Choroid plexus epithelial cell (primary cell): ENCODE measurements around the gene DTD1.

Source experiments
- DNase-seq: peaks from one replicate; pipeline ENCODE4 v3.0.0-alpha.2; 2010; ENCODE audit warnings: low read depth
- H3K4me3 ChIP-seq: 2 replicates; pipeline ENCODE4 v1.5.1; 2011; ENCODE audit warnings: low read depth, mild to moderate bottlenecking, control low read depth, low read length, moderate library complexity
- CTCF ChIP-seq: conservative IDR thresholded peaks from 2 replicates; pipeline ENCODE4 v1.5.1; 2011; ENCODE audit warnings: low read depth, mild to moderate bottlenecking, control low read depth, inconsistent platforms, low read length, moderate library complexity

DTD1 gene

DNA sequence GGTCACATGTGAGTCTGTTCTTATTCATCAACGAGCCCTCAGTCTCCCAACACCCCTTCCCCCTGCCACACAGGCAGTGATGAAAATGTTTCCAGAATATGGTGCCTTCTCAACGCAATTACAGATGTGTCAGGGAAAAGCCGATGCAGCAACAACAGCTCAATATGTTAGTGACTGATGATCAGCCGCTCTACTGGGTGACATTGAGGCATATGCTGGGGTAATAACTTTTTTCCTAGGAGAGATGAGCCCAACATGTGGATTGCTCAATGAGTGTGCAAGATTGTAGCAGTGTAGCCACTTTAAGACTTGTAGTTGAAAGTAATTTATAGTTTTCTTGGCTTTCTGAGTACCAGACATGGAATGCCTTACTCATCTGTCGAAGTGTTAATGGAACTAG lies 49.4 kb downstream of the DTD1 start:
- DNase-seq: no peak
- no peak for TF ChIP-seq CTCF
- no peak overlapping the region for H3K4me3 ChIP-seq

GRCh38 chr20:18638768-18639167 lies 50.9 kb downstream of the DTD1 start:
- no peak overlapping the region for H3K4me3 ChIP-seq
- DNase-seq: peak; percentile 38
- TF ChIP-seq CTCF: no peak

DNA sequence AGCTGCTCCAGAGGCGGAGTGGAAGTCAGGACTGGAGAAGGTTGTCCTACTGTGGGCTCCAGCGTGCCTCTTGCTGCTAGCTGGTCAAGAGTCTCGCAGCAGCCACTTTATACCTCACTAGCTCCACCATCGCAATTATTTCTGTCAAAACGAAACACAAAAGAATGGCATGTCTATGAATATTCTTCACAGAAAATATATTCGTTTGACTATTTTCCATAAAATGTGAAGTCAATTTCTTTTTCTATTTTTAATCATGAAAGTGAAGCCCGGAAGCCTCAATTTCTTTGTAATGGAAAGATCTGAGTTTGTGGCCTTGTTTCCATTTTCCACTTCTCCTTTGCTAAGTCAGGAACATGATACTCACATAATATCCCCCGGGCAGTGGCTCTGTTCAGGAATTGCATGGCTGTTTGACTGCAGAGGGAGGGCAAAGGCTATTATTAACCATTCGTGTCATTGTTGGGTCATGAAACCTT lies 51.7 kb downstream of the DTD1 start:
- no peak for TF ChIP-seq CTCF
- no peak for DNase-seq
- no peak overlapping the region for H3K4me3 ChIP-seq

DNA sequence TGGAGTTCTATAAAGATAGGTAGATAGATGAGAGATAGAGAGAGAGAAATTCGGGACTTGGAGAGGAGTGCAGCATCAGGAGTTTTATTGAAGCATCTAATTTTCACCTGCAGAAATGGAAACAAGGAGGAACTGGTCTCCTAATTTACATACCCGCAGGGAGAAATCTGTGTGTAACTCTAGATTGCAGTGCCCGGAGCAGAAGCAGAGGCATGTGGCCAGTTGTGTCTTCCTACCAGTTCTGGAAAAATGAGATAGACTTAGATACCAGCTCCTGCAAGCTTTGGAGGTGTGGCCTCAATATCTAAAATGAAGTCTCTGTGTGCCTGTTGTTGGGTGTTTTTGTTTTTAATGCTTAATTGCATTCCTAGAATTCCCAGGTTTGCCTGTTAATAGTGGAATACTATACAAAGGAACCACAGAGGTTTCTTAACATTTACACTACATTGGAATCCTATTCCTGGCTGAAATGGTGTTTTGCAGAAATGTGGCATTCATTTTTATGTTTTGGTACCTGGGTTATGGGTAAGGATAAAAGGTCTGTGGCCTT lies 57.4 kb downstream of the DTD1 start:
- no peak for TF ChIP-seq CTCF
- no peak for DNase-seq
- H3K4me3 ChIP-seq: no peak overlapping the region

DNA sequence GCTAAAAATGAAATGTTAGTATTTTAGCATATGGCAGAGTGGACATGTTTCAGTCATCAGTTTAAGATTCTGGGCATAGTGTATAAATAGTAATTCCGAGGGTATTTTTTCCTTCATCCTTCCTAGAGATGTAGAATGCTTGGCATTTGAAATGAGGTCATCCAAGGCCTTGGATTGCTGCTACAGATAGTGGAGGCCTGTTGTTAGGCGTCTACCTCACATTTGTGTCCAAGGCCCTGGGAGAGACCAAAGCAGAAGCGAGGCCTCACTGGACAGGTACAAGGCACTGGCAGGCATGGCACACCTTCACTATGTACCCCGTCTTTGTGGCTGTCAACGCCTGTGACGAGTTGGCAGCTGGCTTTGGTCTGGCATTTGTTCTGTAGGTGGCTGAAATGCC lies 58.0 kb downstream of the DTD1 start:
- TF ChIP-seq CTCF: no peak
- no peak for DNase-seq

DNA sequence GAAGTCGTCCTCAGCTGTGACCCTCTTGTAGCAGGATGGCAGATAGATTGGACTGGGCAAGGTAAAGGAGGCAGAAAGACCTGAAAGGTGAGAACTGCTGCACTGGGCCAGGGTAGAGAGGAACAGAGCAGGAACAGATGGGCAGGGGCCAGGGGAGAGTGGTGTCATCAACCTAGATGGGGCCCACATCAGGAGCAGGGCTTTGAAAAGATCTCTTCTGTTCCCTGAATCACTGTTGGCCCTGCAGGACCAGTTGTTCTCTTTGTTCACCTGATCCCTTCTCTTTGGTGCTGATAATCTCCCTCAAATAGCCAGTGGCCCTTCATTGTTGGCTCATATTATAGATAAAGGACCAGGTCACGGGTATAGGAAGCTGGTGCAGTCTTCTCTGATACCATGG lies 59.9 kb downstream of the DTD1 start:
- TF ChIP-seq CTCF: no peak
- H3K4me3 ChIP-seq: no peak overlapping the region
- no peak for DNase-seq

More for the DNA sequence above, 58.0 kb downstream of the DTD1 start:
- H3K4me3 ChIP-seq: no peak overlapping the region

GRCh38 chr20:18650224-18650623 lies 62.4 kb downstream of the DTD1 start:
- DNase-seq: no peak
- no peak for TF ChIP-seq CTCF

More at GRCh38 chr20:18650224-18650623, 62.4 kb downstream of the DTD1 start:
- no peak overlapping the region for H3K4me3 ChIP-seq
